IMR-90 (cell line): ENCODE measurements around the gene GLYAT. TPM values are rescaled to one million over a fixed set of nuclear protein-coding genes. Genes with fewer than 3 reads are reported as not detected.
A peak's percentile ranks its signal among the peaks of the same experiment; 100 is the strongest.

Experiments
- ATAC-seq: fragments of 200-7000 bp; cut with Tn5 transposase; 2 replicates; pipeline ENCODE4 v1.9.1; 2020; ENCODE audit warnings: low read depth, mild to moderate bottlenecking, moderate library complexity
- BruUV-seq: library from RNA; stranded (reverse); fragments of 400-500 nt; replicated peaks from 2 replicates; lab custom pipeline; 2021; lab: Mats Ljungman, UMichigan
- CTCF ChIA-PET: fragments of 300-600 bp; formaldehyde crosslinking; extraction: SDS; loops from one replicate; lab custom pipeline; 2021; ENCODE audit warnings: antibody characterized with exemption; lab: Yijun Ruan, JAX
- POLR2A ChIA-PET: fragments of 300-600 bp; sonication (Branson Sonifier 250); formaldehyde crosslinking; loops from one replicate; lab custom pipeline; 2022; ENCODE audit warnings: antibody characterized with exemption; ENCODE audit not compliant: unreplicated experiment; lab: Charles Lee
- DNase-seq: peaks from one replicate; pipeline ENCODE4 v3.0.0; 2013
- H2AFZ ChIP-seq: replicated peaks from 2 replicates; pipeline ENCODE3; 2013; ENCODE audit warnings: low read length, mild to moderate bottlenecking; ENCODE audit not compliant: poor library complexity
- H2AK5ac ChIP-seq: 2 replicates; pipeline ENCODE4 v1.6.1; 2013; ENCODE audit warnings: low read depth, low read length, inconsistent platforms
- H2AK9ac ChIP-seq: replicated peaks from 2 replicates; pipeline ENCODE3; 2013; ENCODE audit warnings: mild to moderate bottlenecking, low read depth, low read length, moderate library complexity; ENCODE audit not compliant: poor library complexity
- H2BK120ac ChIP-seq: 2 replicates; pipeline ENCODE4 v1.6.1; 2013; ENCODE audit warnings: low read depth, low read length, inconsistent platforms
- H2BK15ac ChIP-seq: 3 replicates; pipeline ENCODE4 v1.6.1; 2013; ENCODE audit warnings: low read depth, low read length, inconsistent platforms
- H2BK20ac ChIP-seq: 2 replicates; pipeline ENCODE4 v1.6.1; 2013; ENCODE audit warnings: low read depth, mild to moderate bottlenecking, inconsistent platforms, low read length, moderate library complexity
- H2BK5ac ChIP-seq: 2 replicates; pipeline ENCODE4 v1.6.1; 2013; ENCODE audit warnings: mild to moderate bottlenecking, low read depth, low read length, inconsistent platforms; ENCODE audit not compliant: poor library complexity, severe bottlenecking
- H3K14ac ChIP-seq: replicated peaks from 2 replicates; pipeline ENCODE4 v1.6.1; 2013; ENCODE audit warnings: low read depth, low read length, inconsistent platforms
- H3K18ac ChIP-seq: 2 replicates; pipeline ENCODE4 v1.6.1; 2013; ENCODE audit warnings: low read depth, low read length, control low read depth
- H3K23ac ChIP-seq: 2 replicates; pipeline ENCODE4 v1.6.1; 2013; ENCODE audit warnings: low read depth, low read length, inconsistent platforms
- H3K27ac ChIP-seq: 2 replicates; pipeline ENCODE4 v1.5.1; 2013; ENCODE audit warnings: mild to moderate bottlenecking, control low read depth, low read length; ENCODE audit not compliant: insufficient read depth
- H3K27me3 ChIP-seq: 2 replicates; pipeline ENCODE4 v1.6.1; 2013; ENCODE audit warnings: low read length; ENCODE audit not compliant: control insufficient read depth, insufficient read depth
- H3K36me3 ChIP-seq: 2 replicates; pipeline ENCODE4 v1.6.1; 2013; ENCODE audit warnings: low read length, mixed read lengths; ENCODE audit not compliant: control insufficient read depth, insufficient read depth
- H3K4ac ChIP-seq: 2 replicates; pipeline ENCODE4 v1.6.1; 2013; ENCODE audit warnings: low read depth, low read length, inconsistent platforms
- H3K4me1 ChIP-seq: 2 replicates; pipeline ENCODE4 v1.6.1; 2013; ENCODE audit warnings: low read length, mixed read lengths; ENCODE audit not compliant: control insufficient read depth, insufficient read depth
- H3K4me2 ChIP-seq: 2 replicates; pipeline ENCODE4 v1.6.1; 2013; ENCODE audit warnings: low read depth, mild to moderate bottlenecking, control low read depth, low read length, moderate library complexity
- H3K4me3 ChIP-seq: 2 replicates; pipeline ENCODE4 v1.5.1; 2013; ENCODE audit warnings: low read depth, mild to moderate bottlenecking, control low read depth, low read length, moderate library complexity; ENCODE audit not compliant: insufficient read depth
- H3K56ac ChIP-seq: 2 replicates; pipeline ENCODE4 v1.6.1; 2013; ENCODE audit warnings: low read length, inconsistent platforms; ENCODE audit not compliant: insufficient read depth; ENCODE audit errors: extremely low read depth
- H3K79me1 ChIP-seq, 2 experiments: 2 replicates each; pipeline ENCODE4 v1.6.1; 2013; ENCODE audit warnings: low read length in 2 of 2, inconsistent platforms in 1 of 2, low read depth in 1 of 2
- H3K9ac ChIP-seq: 2 replicates; pipeline ENCODE4 v1.6.1; 2013; ENCODE audit warnings: low read depth, low read length, control low read depth
- H3K9me1 ChIP-seq: 2 replicates; pipeline ENCODE4 v1.6.1; 2013; ENCODE audit warnings: low read length, inconsistent platforms; ENCODE audit not compliant: insufficient read depth
- H3K9me3 ChIP-seq: 2 replicates; pipeline ENCODE4 v1.6.1; 2013; ENCODE audit warnings: low read length; ENCODE audit not compliant: control insufficient read depth, insufficient read depth
- H4K20me1 ChIP-seq: 2 replicates; pipeline ENCODE4 v1.6.1; 2013; ENCODE audit warnings: low read length, inconsistent platforms; ENCODE audit not compliant: insufficient read depth
- H4K5ac ChIP-seq: 2 replicates; pipeline ENCODE4 v1.6.1; 2013; ENCODE audit warnings: mild to moderate bottlenecking, low read depth, low read length, control low read depth
- H4K8ac ChIP-seq, 2 experiments: 2 replicates each; pipeline ENCODE4 v1.6.1; 2013; ENCODE audit warnings: low read depth in 2 of 2, low read length in 2 of 2, control low read depth in 1 of 2, inconsistent platforms in 1 of 2
- H4K91ac ChIP-seq: 2 replicates; pipeline ENCODE4 v1.6.1; 2013; ENCODE audit warnings: low read depth, low read length, inconsistent platforms; ENCODE audit not compliant: insufficient read depth
- BHLHE40 ChIP-seq: fragments of 150-350 bp; IDR thresholded peaks from 2 replicates; pipeline ENCODE4 v1.6.1; 2016; ENCODE audit warnings: mild to moderate bottlenecking, low read depth, low read length
- CEBPB ChIP-seq: IDR thresholded peaks from 2 replicates; pipeline ENCODE4 v1.6.1; 2012; ENCODE audit warnings: low read depth, low read length, improper control_type of control experiment
- CHD1 ChIP-seq: IDR thresholded peaks from 2 replicates; pipeline ENCODE4 v1.6.1; 2012; ENCODE audit warnings: low read depth, low read length, improper control_type of control experiment
- CTCF ChIP-seq: conservative IDR thresholded peaks from 2 replicates; pipeline ENCODE4 v1.5.1; 2012; ENCODE audit warnings: mild to moderate bottlenecking, low read depth, low read length, improper control_type of control experiment
- ELK1 ChIP-seq: fragments of 150-350 bp; IDR thresholded peaks from 2 replicates; pipeline ENCODE4 v1.6.1; 2016; ENCODE audit warnings: low read depth, mild to moderate bottlenecking, low read length, moderate library complexity, borderline replicate concordance
- FOS ChIP-seq: fragments of 150-350 bp; IDR thresholded peaks from 2 replicates; pipeline ENCODE4 v1.6.1; 2016; ENCODE audit warnings: low read depth, low read length
- MAFK ChIP-seq: IDR thresholded peaks from 2 replicates; pipeline ENCODE4 v1.6.1; 2012; ENCODE audit warnings: low read depth, low read length, improper control_type of control experiment
- MAZ ChIP-seq: IDR thresholded peaks from 2 replicates; pipeline ENCODE4 v1.6.1; 2012; ENCODE audit warnings: low read depth, mild to moderate bottlenecking, low read length, improper control_type of control experiment, moderate library complexity, borderline replicate concordance
- MXI1 ChIP-seq: IDR thresholded peaks from 2 replicates; pipeline ENCODE4 v1.6.1; 2012; ENCODE audit warnings: low read depth, mild to moderate bottlenecking, low read length, moderate library complexity, borderline replicate concordance
- NFE2L2 ChIP-seq: fragments of 150-350 bp; IDR thresholded peaks from 2 replicates; pipeline ENCODE4 v1.6.1; 2016; ENCODE audit warnings: low read depth, mild to moderate bottlenecking, low read length
- POLR2A ChIP-seq: IDR thresholded peaks from 2 replicates; pipeline ENCODE4 v1.6.1; 2012; ENCODE audit warnings: mild to moderate bottlenecking, low read depth, low read length
- RAD21 ChIP-seq: IDR thresholded peaks from 2 replicates; pipeline ENCODE4 v1.6.1; 2012; ENCODE audit warnings: low read length, improper control_type of control experiment
- RFX5 ChIP-seq: IDR thresholded peaks from 2 replicates; pipeline ENCODE4 v1.8.0; 2012; ENCODE audit warnings: low read depth, mild to moderate bottlenecking, low read length, moderate library complexity
- SMC3 ChIP-seq: fragments of 150-350 bp; IDR thresholded peaks from 2 replicates; pipeline ENCODE4 v1.6.1; 2016; ENCODE audit warnings: low read depth, mild to moderate bottlenecking, antibody characterized with exemption, low read length, moderate library complexity
- WGBS, 2 experiments: methylation state at CpG; one replicate each; pipeline versions ENCODE4 v1.1.5 to v1.1.7; 2013; ENCODE audit warnings: missing lambda C conversion rate in 2 of 2; ENCODE audit not compliant: insufficient read length in 1 of 2; ENCODE audit errors: extremely low coverage in 2 of 2; 5-methylcytosine and 5-hydroxymethylcytosine counted together
- dilution Hi-C: fragments of 300-500 bp; cut with HindIII; formaldehyde crosslinking; loops from one replicate; pipeline ENCODE4 v1.14.3; 2018; ENCODE audit warnings: low sequenced_read_pairs; ENCODE audit not compliant: unreplicated experiment
- in situ Hi-C: fragments of 300-500 bp; cut with MboI; formaldehyde crosslinking; loops from 3 replicates; pipeline ENCODE4 v1.14.3; 2019; ENCODE audit warnings: low sequenced_read_pairs, inconsistent platforms, mixed read lengths
- intact Hi-C: fragments of 100-400 bp; cut with micrococcal nuclease; formaldehyde crosslinking; loops from 2 replicates; pipeline ENCODE4 v1.10.0; 2022
- polyA plus RNA-seq, 3 experiments: library from polyadenylated mRNA; depleted of rRNA; stranded (reverse); fragments of >200 nt; gene quantifications; 2 replicates each; pipeline ENCODE4 v1.2.3, GENCODE V29; 2012; ENCODE audit warnings: low replicate concordance in 1 of 3
- total RNA-seq: library from RNA; depleted of rRNA; stranded (reverse); fragments of >200 nt; gene quantifications from 2 replicates; pipeline ENCODE4 v1.2.3, GENCODE V29; 2012

Gene GLYAT
- total and polyA plus RNA-seq, 2 of the 4 experiments (the other 2 are of a cell fraction): not detected

GRCh38 chr11:58688789-58689503 is 42.8 kb downstream of the GLYAT start:
- Histone ChIP-seq H3K4me1 (no peaks in the 10 kb centered on the region), H3K23ac (no peak overlapping the region), H3K14ac (no peak overlapping the region), H3K18ac (no peak overlapping the region), H4K20me1 (no peaks in the 10 kb centered on the region), H3K9me1 (no peaks in the 10 kb centered on the region), H2BK15ac (no peak overlapping the region), H3K36me3 (no peaks in the 10 kb centered on the region), H3K79me1 (no peaks in the 10 kb centered on the region), H3K27me3 (no peaks in the 10 kb centered on the region), H3K4me2 (no peak overlapping the region), H2AK5ac (no peak overlapping the region), H2BK20ac (no peak overlapping the region), H4K8ac (no peak overlapping the region), H3K56ac (no peak overlapping the region), H3K9me3 (no peaks in the 10 kb centered on the region), H2BK120ac (no peak overlapping the region), H3K9ac (no peak overlapping the region), H2AFZ (no peak overlapping the region), H3K4me3 (no peak overlapping the region), H3K27ac (no peak overlapping the region), H4K5ac (no peak overlapping the region), H3K4ac (no peak overlapping the region), H2AK9ac (no peak overlapping the region), H4K91ac (no peak overlapping the region), H2BK5ac (no peak overlapping the region)
- ATAC-seq: no peak
- dilution Hi-C loops: no loop called here
- POLR2A ChIA-PET: no interaction called here
- CTCF ChIA-PET: interaction anchor here (0.8 kb wide), 1 partner anchor 102 kb away, joined by 5 read pairs; no protein-coding TSS in a partner anchor
- DNase-seq: peak; percentile 15
- in situ Hi-C loops: no loop called here
- TF ChIP-seq BHLHE40: no peak
- TF ChIP-seq NFE2L2: no peak
- TF ChIP-seq CEBPB: no peak
- TF ChIP-seq CHD1: no peak
- no peak for TF ChIP-seq MAFK
- TF ChIP-seq POLR2A: no peak
- no peak for TF ChIP-seq RFX5
- no peak for TF ChIP-seq ELK1
- TF ChIP-seq CTCF: no peak
- no peak for TF ChIP-seq SMC3
- no peak for TF ChIP-seq MXI1
- no peak for TF ChIP-seq RAD21
- TF ChIP-seq MAZ: no peak
- TF ChIP-seq FOS: no peak
- intact Hi-C loops: no loop called here
- no TSS peak for BruUV-seq
- WGBS, 2 experiments: 67% methylated on average over 1 of the region's 4 CpGs; no CpG with 5 or more reads in 1 of the 2 experiments
